CD14-positive monocyte (primary cell): ENCODE measurements around the gene SMCHD1. TPM values are rescaled to one million over a fixed set of nuclear protein-coding genes. Genes with fewer than 3 reads are reported as not detected.
A peak's percentile ranks its signal among the peaks of the same experiment; 100 is the strongest.
"Not testable (repeated sequence)": the region's sequence is repeated elsewhere in the genome, so short reads cannot be mapped to it uniquely, and the experiment has no call there.

Experiments
- DNase-seq, 3 donors: peaks; one replicate each; pipeline ENCODE4 v3.0.0-alpha.2; 2011 to 2022
- H2AFZ ChIP-seq: 2 replicates; pipeline ENCODE4 v1.6.0; 2012; ENCODE audit warnings: mild to moderate bottlenecking, low read depth, low read length, inconsistent platforms; ENCODE audit not compliant: insufficient read depth, poor library complexity, severe bottlenecking
- H3K27ac ChIP-seq, 2 donors: 1 replicate in 1 of 2; 2 replicates in 1 of 2; pipeline ENCODE4 v1.5.1; 2012 to 2013; ENCODE audit warnings: low read length in 2 of 2, control low read depth in 1 of 2, inconsistent platforms in 1 of 2, low read depth in 1 of 2, mild to moderate bottlenecking in 1 of 2
- H3K27me3 ChIP-seq, 2 donors: one replicate each; pipeline versions ENCODE4 v1.6.0 to v1.6.1; 2011 to 2013; ENCODE audit warnings: low read length in 2 of 2; ENCODE audit not compliant: control insufficient read depth in 2 of 2, insufficient read depth in 2 of 2
- H3K36me3 ChIP-seq, 2 donors: replicated peaks in 1 of 2; 1 replicate in 1 of 2; 2 replicates in 1 of 2; pipeline versions ENCODE4 v1.5.1 to v1.6.1; 2012 to 2013; ENCODE audit warnings: low read length in 2 of 2, control low read depth in 1 of 2, inconsistent platforms in 1 of 2, mild to moderate bottlenecking in 1 of 2; ENCODE audit not compliant: insufficient read depth in 2 of 2, control insufficient read depth in 1 of 2
- H3K4me1 ChIP-seq, 2 donors: 1 replicate in 1 of 2; 2 replicates in 1 of 2; pipeline versions ENCODE4 v1.5.1 to v1.6.1; 2012 to 2013; ENCODE audit warnings: low read length in 2 of 2, control low read depth in 1 of 2, inconsistent platforms in 1 of 2, mild to moderate bottlenecking in 1 of 2, moderate library complexity in 1 of 2; ENCODE audit not compliant: insufficient read depth in 2 of 2, control insufficient read depth in 1 of 2
- H3K4me2 ChIP-seq: replicated peaks from 2 replicates; pipeline ENCODE3; 2012; ENCODE audit warnings: low read length, moderate library complexity, mild to moderate bottlenecking; ENCODE audit not compliant: poor library complexity, severe bottlenecking; ENCODE audit errors: extremely low read depth
- H3K4me3 ChIP-seq, 3 experiments: fragments of 200-600 bp in 1 of 3; sonication (generic) in 1 of 3; replicated peaks in 1 of 3; 1 replicate in 2 of 3; 2 replicates in 1 of 3; pipeline ENCODE4 v1.5.1; 2011 to 2013; ENCODE audit warnings: low read length in 3 of 3, mild to moderate bottlenecking in 3 of 3, control low read depth in 2 of 3, low read depth in 2 of 3, inconsistent platforms in 1 of 3, moderate library complexity in 1 of 3
- H3K79me2 ChIP-seq: 2 replicates; pipeline ENCODE4 v1.6.0; 2012; ENCODE audit warnings: mild to moderate bottlenecking, control low read depth, inconsistent platforms, low read length, moderate library complexity; ENCODE audit not compliant: insufficient read depth
- H3K9ac ChIP-seq: 2 replicates; pipeline ENCODE4 v1.6.0; 2017; ENCODE audit warnings: low read length, mild to moderate bottlenecking; ENCODE audit not compliant: insufficient read depth, poor library complexity, severe bottlenecking
- H3K9me3 ChIP-seq, 2 donors: replicated peaks in 1 of 2; 1 replicate in 1 of 2; 2 replicates in 1 of 2; pipeline versions ENCODE4 v1.5.1 to v1.6.1; 2012 to 2013; ENCODE audit warnings: low read length in 2 of 2, control low read depth in 1 of 2; ENCODE audit not compliant: control insufficient read depth in 1 of 2, insufficient read depth in 1 of 2
- H4K20me1 ChIP-seq: 2 replicates; pipeline ENCODE4 v1.6.0; 2012; ENCODE audit warnings: mild to moderate bottlenecking, low read length, control low read depth, moderate library complexity; ENCODE audit not compliant: insufficient read depth
- H3K27ac Mint-ChIP-seq, 7 donors: one replicate each; pipeline ENCODE4 v1.8.0; 2020; ENCODE audit warnings: mild to moderate bottlenecking in 7 of 7, mixed read lengths in 7 of 7, moderate library complexity in 6 of 7, inconsistent platforms in 2 of 7
- H3K27me3 Mint-ChIP-seq, 3 donors: one replicate each; pipeline ENCODE4 v1.8.0; 2021 to 2022; ENCODE audit warnings: low read depth in 3 of 3, mild to moderate bottlenecking in 3 of 3, mixed read lengths in 3 of 3, moderate library complexity in 3 of 3, inconsistent platforms in 1 of 3
- H3K36me3 Mint-ChIP-seq, 2 donors: one replicate each; pipeline ENCODE4 v1.8.0; 2020; ENCODE audit warnings: mixed read lengths in 2 of 2, inconsistent platforms in 1 of 2, mild to moderate bottlenecking in 1 of 2
- H3K4me1 Mint-ChIP-seq: one replicate; pipeline ENCODE4 v1.8.0; 2020; ENCODE audit warnings: mild to moderate bottlenecking, mixed read lengths
- H3K4me3 Mint-ChIP-seq, 2 donors: one replicate each; pipeline ENCODE4 v1.8.0; 2020; ENCODE audit warnings: mild to moderate bottlenecking in 2 of 2, mixed read lengths in 2 of 2, moderate library complexity in 1 of 2
- H3K9me3 Mint-ChIP-seq, 7 donors: one replicate each; pipeline ENCODE4 v1.8.0; 2020 to 2022; ENCODE audit warnings: mixed read lengths in 7 of 7, mild to moderate bottlenecking in 6 of 7, moderate library complexity in 6 of 7, inconsistent platforms in 2 of 7
- CTCF ChIP-seq: fragments of 200-600 bp; IDR thresholded peaks from one replicate; pipeline ENCODE4 v1.8.0; 2022; ENCODE audit warnings: antibody characterized with exemption, mild to moderate bottlenecking
- WGBS: methylation state at CpG from one replicate; pipeline ENCODE4 v1.1.5; 2013; ENCODE audit warnings: missing lambda C conversion rate; ENCODE audit not compliant: insufficient coverage; 5-methylcytosine and 5-hydroxymethylcytosine counted together
- intact Hi-C, 2 donors: fragments of 100-400 bp; cut with micrococcal nuclease; formaldehyde crosslinking; loops; one replicate each; pipeline versions ENCODE4 v1.15.0 to v1.15.1; 2023
- polyA plus RNA-seq, 3 donors: library from polyadenylated mRNA; depleted of rRNA in 1 of 3; unstranded in 2 of 3; stranded (reverse) in 1 of 3; fragments of 300-500 nt in 2 of 3; fragments of >200 nt in 1 of 3; fragmentation: Illumina TruSeq in 2 of 3; gene quantifications; 1 replicate in 2 of 3; 2 replicates in 1 of 3; pipeline ENCODE4 v1.2.3, GENCODE V29; 2012 to 2021

SMCHD1 gene
- polyA plus RNA-seq, 3 donors = 12.7 to 45.5 (median 16.8) TPM

- intact Hi-C loops = loop anchor here in 1 of 2 donors (10.0 kb wide), 1 partner anchor 45 kb away; no protein-coding TSS in a partner anchor
Observed at GRCh38 chr18:2729757-2730156, 74.2 kb downstream of the SMCHD1 start.

GRCh38 chr18:2736823-2737222, 81.3 kb downstream of the SMCHD1 start:
- peaks cover 85 to 94% of the 10 kb centered on the region in 2 donors for H3K36me3 Mint-ChIP-seq
- no peaks in the 10 kb centered on the region for H3K4me1 ChIP-seq
- H3K27me3 Mint-ChIP-seq = no peaks in the 10 kb centered on the region
- H3K79me2 ChIP-seq = no peaks in the 10 kb centered on the region
- intact Hi-C loops = loop anchor here in 1 of 2 donors (5.0 kb wide), 1 partner anchor 40 kb away; no protein-coding TSS in a partner anchor
- H3K36me3 ChIP-seq = peaks cover 89 to 98% of the 10 kb centered on the region in 2 donors
- no peak overlapping the region for H3K4me3 ChIP-seq
- H2AFZ ChIP-seq = no peak overlapping the region
- peaks cover 37% of the 10 kb centered on the region for H4K20me1 ChIP-seq
- no peaks in the 10 kb centered on the region for H3K4me1 Mint-ChIP-seq
- no peak overlapping the region for H3K9ac ChIP-seq
- no peak for DNase-seq
- no peak overlapping the region for H3K4me2 ChIP-seq
- TF ChIP-seq CTCF = no peak
- no peak overlapping the region for H3K27ac ChIP-seq
- H3K4me3 Mint-ChIP-seq = no peak overlapping the region
- no peaks in the 10 kb centered on the region for H3K9me3 Mint-ChIP-seq
- no peaks in the 10 kb centered on the region for H3K27me3 ChIP-seq
- WGBS = no CpG with 5 or more reads among the region's 3 CpGs
- no peak overlapping the region for H3K27ac Mint-ChIP-seq
- no peaks in the 10 kb centered on the region for H3K9me3 ChIP-seq

More at GRCh38 chr18:2729757-2730156, 74.2 kb downstream of the SMCHD1 start:
- TF ChIP-seq CTCF = no peak
- H3K36me3 Mint-ChIP-seq = peaks cover 64 to 83% of the 10 kb centered on the region in 2 donors
- Histone ChIP-seq H3K4me2 (no peak overlapping the region), H3K79me2 (no peaks in the 10 kb centered on the region), H3K4me1 (no peaks in the 10 kb centered on the region), H3K27me3 (no peaks in the 10 kb centered on the region), H2AFZ (no peak overlapping the region), H3K9me3 (no peaks in the 10 kb centered on the region), H3K36me3 (peaks cover 96 to 100% of the 10 kb centered on the region in 2 donors), H3K4me3 (no peak overlapping the region), H4K20me1 (peaks cover 71% of the 10 kb centered on the region), H3K27ac (no peak overlapping the region), H3K9ac (no peak overlapping the region)
- H3K27ac Mint-ChIP-seq = peak overlapping the region in 1 of 7 donors; percentile 42
- no peak for DNase-seq
- no peak overlapping the region for H3K4me3 Mint-ChIP-seq
- H3K27me3 Mint-ChIP-seq = peaks cover 0 to 1% (median 0%) of the 10 kb centered on the region in 3 donors
- no peaks in the 10 kb centered on the region for H3K9me3 Mint-ChIP-seq
- H3K4me1 Mint-ChIP-seq = no peaks in the 10 kb centered on the region
- WGBS = no CpG with 5 or more reads among the region's 1 CpG

- H3K9ac ChIP-seq, H2AFZ ChIP-seq, H3K27me3 ChIP-seq, intact Hi-C loops, H3K9me3 Mint-ChIP-seq, H3K4me1 Mint-ChIP-seq, H3K4me1 ChIP-seq, H3K4me2 ChIP-seq, H3K4me3 Mint-ChIP-seq, H3K27ac ChIP-seq, H3K4me3 ChIP-seq, H3K79me2 ChIP-seq, H3K9me3 ChIP-seq, H3K27me3 Mint-ChIP-seq, DNase-seq: not testable (repeated sequence)
- no CpG with 5 or more reads among the region's 3 CpGs for WGBS
- Mint-ChIP-seq H3K36me3 (peaks cover 85 to 95% of the 10 kb centered on the region in 2 donors), H3K27ac (peak overlapping the region in 1 of 7 donors; percentile 50)
- Histone ChIP-seq H4K20me1 (peaks cover 47% of the 10 kb centered on the region), H3K36me3 (peaks cover 90 to 98% of the 10 kb centered on the region in 2 donors)
Observed at GRCh38 chr18:2740082-2740481, 84.6 kb downstream of the SMCHD1 start.
